Activated B cell treated with CpG ODN at 0.5 μM for 24 hours (primary cell): ENCODE measurements around the gene DLGAP4. TPM values are rescaled to one million over a fixed set of nuclear protein-coding genes. Genes with fewer than 3 reads are reported as not detected.

Source experiments
- ATAC-seq: fragments of 200-7000 bp; cut with Tn5 transposase; one replicate; pipeline ENCODE4 v1.10.0; 2021; ENCODE audit warnings: low read depth, mild to moderate bottlenecking, moderate library complexity
- CTCF ChIA-PET: fragments of 350-600 bp; sonication (Branson Sonifier 250); formaldehyde crosslinking; loops from one replicate; lab custom pipeline; 2021; ENCODE audit warnings: antibody characterized with exemption; lab: Charles Lee
- POLR2A ChIA-PET: fragments of 350-600 bp; sonication (Branson Sonifier 250); formaldehyde crosslinking; loops from one replicate; lab custom pipeline; 2021; ENCODE audit warnings: antibody characterized with exemption; lab: Charles Lee
- DNase-seq: peaks from one replicate; pipeline ENCODE4 v3.0.0; 2022
- H3K27ac Mint-ChIP-seq: one replicate; pipeline ENCODE4 v1.8.0; 2020; ENCODE audit warnings: mixed read lengths
- H3K27me3 Mint-ChIP-seq: one replicate; pipeline ENCODE4 v1.8.0; 2021; ENCODE audit warnings: mixed read lengths
- H3K36me3 Mint-ChIP-seq: one replicate; pipeline ENCODE4 v1.8.0; 2021; ENCODE audit warnings: low read depth, mixed read lengths
- H3K4me1 Mint-ChIP-seq: one replicate; pipeline ENCODE4 v1.8.0; 2021; ENCODE audit warnings: mixed read lengths
- H3K4me3 Mint-ChIP-seq: one replicate; pipeline ENCODE4 v1.8.0; 2020; ENCODE audit warnings: mild to moderate bottlenecking, mixed read lengths
- H3K9me3 Mint-ChIP-seq: one replicate; pipeline ENCODE4 v1.8.0; 2020; ENCODE audit warnings: mixed read lengths
- CTCF ChIP-seq: fragments of 200-600 bp; IDR thresholded peaks from one replicate; pipeline ENCODE4 v1.8.0; 2022; ENCODE audit warnings: antibody characterized with exemption, mild to moderate bottlenecking
- intact Hi-C: fragments of 100-400 bp; cut with micrococcal nuclease; formaldehyde crosslinking; loops from one replicate; pipeline ENCODE4 v1.15.1; 2024
- total RNA-seq: library from RNA; stranded (reverse); gene quantifications from 2 replicates; pipeline ENCODE4 v1.2.3, GENCODE V29; 2022

The DLGAP4 gene
- total RNA-seq, 1 donor from 2014 or later = 38.7 TPM

- peaks cover 1% of the 10 kb centered on the region for H3K9me3 Mint-ChIP-seq
- ATAC-seq (no peak), DNase-seq (no peak)
- peaks cover 7% of the 10 kb centered on the region for H3K27me3 Mint-ChIP-seq
- H3K4me1 Mint-ChIP-seq = no peaks in the 10 kb centered on the region
- no peak overlapping the region for H3K27ac Mint-ChIP-seq
- H3K36me3 Mint-ChIP-seq = no peaks in the 10 kb centered on the region
- POLR2A ChIA-PET = no interaction called here
- CTCF ChIA-PET = no interaction called here
- intact Hi-C loops = no loop called here
- H3K4me3 Mint-ChIP-seq = no peak overlapping the region
- no peak for TF ChIP-seq CTCF
These were observed 12.0 kb downstream of the DLGAP4 start for GRCh38 chr20:36318166-36318565.

- DNase-seq (no peak), ATAC-seq (no peak)
- Mint-ChIP-seq H3K36me3 (no peaks in the 10 kb centered on the region), H3K27ac (no peak overlapping the region), H3K4me3 (no peak overlapping the region), H3K9me3 (peaks cover 7% of the 10 kb centered on the region), H3K4me1 (no peaks in the 10 kb centered on the region), H3K27me3 (peaks cover 7% of the 10 kb centered on the region)
- no peak for TF ChIP-seq CTCF
- intact Hi-C loops = no loop called here
- CTCF ChIA-PET = no interaction called here
- POLR2A ChIA-PET = no interaction called here
These were observed 13.5 kb downstream of the DLGAP4 start for GRCh38 chr20:36319356-36320260.

GRCh38 chr20:36320261-36320897 lies 14.2 kb downstream of the DLGAP4 start:
- H3K4me3 Mint-ChIP-seq = no peak overlapping the region
- peaks cover 3% of the 10 kb centered on the region for H3K36me3 Mint-ChIP-seq
- H3K4me1 Mint-ChIP-seq = no peaks in the 10 kb centered on the region
- H3K27me3 Mint-ChIP-seq = peaks cover 9% of the 10 kb centered on the region
- DNase-seq (no peak), ATAC-seq (no peak)
- intact Hi-C loops = no loop called here
- peaks cover 15% of the 10 kb centered on the region for H3K9me3 Mint-ChIP-seq
- H3K27ac Mint-ChIP-seq = no peak overlapping the region
- POLR2A ChIA-PET = no interaction called here
- CTCF ChIA-PET = no interaction called here
- TF ChIP-seq CTCF = no peak

- Mint-ChIP-seq H3K27me3 (peaks cover 9% of the 10 kb centered on the region), H3K4me3 (no peak overlapping the region), H3K27ac (no peak overlapping the region), H3K4me1 (no peaks in the 10 kb centered on the region), H3K9me3 (peaks cover 19% of the 10 kb centered on the region), H3K36me3 (peaks cover 3% of the 10 kb centered on the region)
- POLR2A ChIA-PET = no interaction called here
- ATAC-seq = no peak
- intact Hi-C loops = no loop called here
- TF ChIP-seq CTCF = no peak
- DNase-seq = no peak
- CTCF ChIA-PET = no interaction called here
These were observed 15.0 kb downstream of the DLGAP4 start for GRCh38 chr20:36320898-36321695.

- peaks cover 3% of the 10 kb centered on the region for H3K36me3 Mint-ChIP-seq
- CTCF ChIA-PET = no interaction called here
- POLR2A ChIA-PET = no interaction called here
- no peak for TF ChIP-seq CTCF
- peaks cover 9% of the 10 kb centered on the region for H3K27me3 Mint-ChIP-seq
- H3K27ac Mint-ChIP-seq = no peak overlapping the region
- no peak for DNase-seq
- peaks cover 21% of the 10 kb centered on the region for H3K9me3 Mint-ChIP-seq
- intact Hi-C loops = no loop called here
- no peak overlapping the region for H3K4me3 Mint-ChIP-seq
- no peak for ATAC-seq
- no peaks in the 10 kb centered on the region for H3K4me1 Mint-ChIP-seq
These were observed 16.0 kb downstream of the DLGAP4 start for GRCh38 chr20:36322131-36322530.
